Thyroid gland (tissue), 4 donors: ENCODE data around the gene MSH5. TPM values are rescaled to one million over a fixed set of nuclear protein-coding genes. Genes with fewer than 3 reads are reported as not detected.
"Not testable (repeated sequence)": the region's sequence is repeated elsewhere in the genome, so short reads cannot be mapped to it uniquely, and the experiment has no call there.

Source experiments
- DNase-seq, 2 donors: peaks; one replicate each; pipeline ENCODE4 v3.0.0-alpha.2; 2019
- H3K27ac ChIP-seq, 3 donors: fragments of 200-600 bp; sonication (generic); 1 replicate in 2 of 3; 2 replicates in 1 of 3; pipeline ENCODE4 v1.5.1; 2016 to 2019; ENCODE audit warnings: mild to moderate bottlenecking in 1 of 3, moderate library complexity in 1 of 3
- H3K27me3 ChIP-seq: fragments of 200-600 bp; sonication (generic); one replicate; pipeline ENCODE4 v1.5.1; 2019
- H3K36me3 ChIP-seq, 2 donors: fragments of 200-600 bp; sonication (generic); one replicate each; pipeline ENCODE4 v1.5.1; 2016 to 2019
- H3K4me1 ChIP-seq, 2 donors: fragments of 200-600 bp; sonication (generic); one replicate each; pipeline ENCODE4 v1.5.1; 2017 to 2019
- H3K4me3 ChIP-seq, 3 donors: fragments of 200-600 bp; sonication (generic); replicated peaks in 1 of 3; 1 replicate in 2 of 3; 2 replicates in 1 of 3; pipeline ENCODE4 v1.5.1; 2016; ENCODE audit warnings: mild to moderate bottlenecking in 1 of 3
- H3K9me3 ChIP-seq: fragments of 200-600 bp; sonication (generic); one replicate; pipeline ENCODE4 v1.5.1; 2017
- POLR2A ChIP-seq, 2 donors: fragments of 450-650 bp; IDR thresholded peaks; one replicate each; pipeline ENCODE4 v1.6.1; 2017; ENCODE audit warnings: antibody characterized with exemption in 2 of 2, mild to moderate bottlenecking in 2 of 2, moderate library complexity in 1 of 2
- WGBS, 2 donors: methylation state at CpG; one replicate each; pipeline ENCODE4 v1.1.5; 2017; 5-methylcytosine and 5-hydroxymethylcytosine counted together
- intact Hi-C: fragments of 100-400 bp; cut with DNase I; formaldehyde crosslinking; loops from one replicate; pipeline ENCODE4 v1.15.1; 2023
- total RNA-seq, 4 donors: library from RNA; depleted of rRNA; stranded (reverse); fragments of >200 nt; gene quantifications; one replicate each; pipeline ENCODE4 v1.2.3, GENCODE V29; 2016
- TF ChIP-seq, protein P1 (sequence below), 6 experiments: fragments of 200-600 bp in 3 of 6; fragments of 450-650 bp in 3 of 6; sonication (generic) in 3 of 6; IDR thresholded peaks; one replicate each; pipeline ENCODE4 v1.5.1; 2016 to 2019; ENCODE audit warnings: antibody characterized with exemption in 6 of 6, mild to moderate bottlenecking in 2 of 6, inconsistent platforms in 1 of 6, moderate library complexity in 1 of 6

Gene MSH5
- total RNA-seq, 4 donors from 2014 or later = 5.6 to 11.2 (median 7.2) TPM

DNA sequence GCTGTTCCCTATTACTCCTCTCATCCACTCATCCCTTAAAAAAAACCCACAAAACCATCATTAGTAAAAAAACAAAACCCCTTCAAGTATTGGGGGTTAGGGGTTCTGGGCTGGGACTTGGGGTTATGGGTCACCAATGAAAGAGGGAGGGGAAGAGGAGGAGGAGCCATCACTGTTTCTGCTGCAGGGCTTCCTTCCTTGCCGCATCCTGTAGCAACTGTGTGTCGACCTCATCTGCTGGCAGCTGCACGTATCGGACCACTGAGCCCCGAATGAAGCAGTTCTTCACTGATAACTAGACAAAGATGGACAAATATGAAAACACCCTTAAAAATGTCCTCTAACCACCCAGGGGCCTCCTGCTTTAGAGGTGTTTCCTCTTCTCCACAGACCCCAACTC lies 57.8 kb downstream of the MSH5 start:
- peaks cover 11 to 14% of the 10 kb centered on the region in 2 donors for H3K4me1 ChIP-seq
- no peaks in the 10 kb centered on the region for H3K27me3 ChIP-seq
- H3K36me3 ChIP-seq = no peaks in the 10 kb centered on the region
- intact Hi-C loops = no loop called here
- WGBS, 2 donors = 71 to 77% methylated on average over 5 of the region's 5 CpGs
- no peaks in the 10 kb centered on the region for H3K9me3 ChIP-seq
- peak overlapping the region in 2 of 3 donors; percentile 10 to 91 for H3K27ac ChIP-seq
- TF ChIP-seq, protein P1, sequence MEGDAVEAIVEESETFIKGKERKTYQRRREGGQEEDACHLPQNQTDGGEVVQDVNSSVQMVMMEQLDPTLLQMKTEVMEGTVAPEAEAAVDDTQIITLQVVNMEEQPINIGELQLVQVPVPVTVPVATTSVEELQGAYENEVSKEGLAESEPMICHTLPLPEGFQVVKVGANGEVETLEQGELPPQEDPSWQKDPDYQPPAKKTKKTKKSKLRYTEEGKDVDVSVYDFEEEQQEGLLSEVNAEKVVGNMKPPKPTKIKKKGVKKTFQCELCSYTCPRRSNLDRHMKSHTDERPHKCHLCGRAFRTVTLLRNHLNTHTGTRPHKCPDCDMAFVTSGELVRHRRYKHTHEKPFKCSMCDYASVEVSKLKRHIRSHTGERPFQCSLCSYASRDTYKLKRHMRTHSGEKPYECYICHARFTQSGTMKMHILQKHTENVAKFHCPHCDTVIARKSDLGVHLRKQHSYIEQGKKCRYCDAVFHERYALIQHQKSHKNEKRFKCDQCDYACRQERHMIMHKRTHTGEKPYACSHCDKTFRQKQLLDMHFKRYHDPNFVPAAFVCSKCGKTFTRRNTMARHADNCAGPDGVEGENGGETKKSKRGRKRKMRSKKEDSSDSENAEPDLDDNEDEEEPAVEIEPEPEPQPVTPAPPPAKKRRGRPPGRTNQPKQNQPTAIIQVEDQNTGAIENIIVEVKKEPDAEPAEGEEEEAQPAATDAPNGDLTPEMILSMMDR (IDR thresholded peaks at IDR 0.05) = no peak
- TF ChIP-seq POLR2A (IDR thresholded peaks at IDR 0.05) = no peak
- no peak overlapping the region for H3K4me3 ChIP-seq
- no peak for DNase-seq

DNA sequence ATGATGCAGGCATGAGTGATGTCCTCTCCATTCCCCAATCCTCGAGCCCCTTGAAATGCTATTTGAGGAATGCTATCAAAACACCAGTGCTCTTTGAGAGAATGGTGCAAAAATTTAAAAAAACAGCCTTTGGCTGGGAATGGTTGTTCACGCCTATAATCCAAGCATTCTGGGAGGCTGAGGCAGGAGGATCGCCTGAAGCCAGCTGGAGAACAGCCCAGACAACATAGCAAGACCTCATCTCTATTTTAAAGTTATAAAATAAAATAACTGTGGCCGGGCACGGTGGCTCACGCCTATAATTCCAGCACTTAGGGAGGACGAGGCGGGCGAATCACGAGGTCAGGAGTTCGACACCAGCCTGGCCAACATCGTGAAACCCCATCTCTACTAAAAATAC lies 60.0 kb downstream of the MSH5 start:
- DNase-seq = no peak
- Histone ChIP-seq H3K9me3 (no peaks in the 10 kb centered on the region), H3K4me3 (no peak overlapping the region), H3K4me1 (peaks cover 7 to 9% of the 10 kb centered on the region in 2 donors), H3K36me3 (no peaks in the 10 kb centered on the region), H3K27ac (no peak overlapping the region), H3K27me3 (no peaks in the 10 kb centered on the region)
- WGBS, 2 donors = 85 to 87% methylated on average over 12 of the region's 12 CpGs
- no peak for TF ChIP-seq POLR2A (IDR thresholded peaks at IDR 0.05)
- TF ChIP-seq, protein P1 (IDR thresholded peaks at IDR 0.05) = no peak
- intact Hi-C loops = no loop called here

DNA sequence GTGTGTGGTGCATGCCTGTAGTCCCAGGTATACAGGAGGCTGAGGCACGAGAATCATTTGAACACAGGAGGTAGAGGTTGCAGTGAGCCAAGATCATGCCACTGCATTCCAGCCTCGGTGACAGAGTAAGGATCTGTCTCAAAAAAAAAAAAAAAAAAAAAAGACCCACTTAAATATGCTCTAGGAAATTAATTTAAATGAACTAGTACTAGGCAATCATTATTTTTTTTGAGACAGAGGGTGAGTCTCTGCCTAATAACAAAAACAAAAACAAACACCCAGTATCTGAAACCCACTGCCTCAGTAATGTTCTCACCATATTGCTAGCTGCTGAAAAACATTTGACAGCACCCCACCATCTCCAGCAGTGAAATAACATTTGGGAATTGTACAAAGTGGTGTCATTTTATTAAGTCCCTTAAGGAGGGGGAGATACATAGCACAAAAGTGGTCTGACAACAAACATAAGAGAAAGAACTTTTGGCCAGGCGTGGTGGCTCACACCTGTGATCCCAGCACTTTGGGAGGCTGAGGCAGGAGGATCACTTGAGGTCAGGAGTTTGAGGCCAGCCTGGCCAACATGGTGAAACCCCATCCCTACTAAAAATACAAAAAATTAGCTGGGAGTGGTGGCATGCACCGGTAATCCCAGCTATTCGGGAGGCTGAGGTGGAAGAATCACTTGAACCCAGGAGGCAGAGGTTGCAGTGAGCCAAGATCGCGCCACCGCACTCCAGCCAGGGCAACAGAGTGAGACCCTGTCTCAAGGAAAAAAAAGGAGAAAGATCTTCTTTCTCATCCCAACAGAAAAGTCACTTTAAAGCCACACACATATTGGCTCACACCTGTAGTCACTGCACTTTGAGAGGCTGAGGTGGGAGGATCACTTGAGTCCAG lies 61.5 kb downstream of the MSH5 start:
- H3K4me1 ChIP-seq = peaks cover 6 to 13% of the 10 kb centered on the region in 2 donors
- intact Hi-C loops, DNase-seq, H3K4me3 ChIP-seq, H3K27ac ChIP-seq, H3K36me3 ChIP-seq, H3K27me3 ChIP-seq, H3K9me3 ChIP-seq: not testable (repeated sequence)
- 94 to 96% methylated on average over 8 of the region's 8 CpGs for WGBS, 2 donors

DNA sequence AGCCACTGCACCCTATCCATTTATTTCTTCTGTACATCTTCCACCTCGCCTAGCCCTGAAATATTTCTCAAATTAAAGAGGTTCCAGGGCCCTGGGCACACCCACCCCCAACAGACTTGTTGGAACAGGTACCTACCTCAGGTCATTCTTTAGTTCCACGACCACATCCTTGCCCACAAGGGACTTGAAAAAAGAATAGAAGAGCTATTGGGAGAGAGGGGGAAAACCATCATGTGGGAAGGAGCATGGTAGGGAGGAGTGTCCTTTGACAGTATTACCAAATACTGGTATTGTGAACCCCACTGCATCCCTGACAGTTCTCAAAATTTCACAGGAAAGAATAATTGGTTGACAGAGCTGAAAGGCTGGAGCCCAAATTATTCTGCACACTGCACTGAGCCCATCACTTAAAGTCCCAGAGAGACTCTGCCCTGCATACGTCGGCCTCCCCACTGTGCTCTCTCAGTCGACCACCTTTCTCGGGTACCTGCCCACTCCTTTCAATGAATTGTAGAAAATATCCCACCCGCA lies 66.2 kb downstream of the MSH5 start:
- TF ChIP-seq, protein P1 (IDR thresholded peaks at IDR 0.05) = no peak
- TF ChIP-seq POLR2A (IDR thresholded peaks at IDR 0.05) = no peak
- peaks cover 4 to 17% of the 10 kb centered on the region in 2 donors for H3K4me1 ChIP-seq
- DNase-seq = no peak
- H3K27ac ChIP-seq = peak overlapping the region; percentile 85 to 97 (median 93)
- H3K36me3 ChIP-seq = no peaks in the 10 kb centered on the region
- no peaks in the 10 kb centered on the region for H3K27me3 ChIP-seq
- 15 to 16% methylated on average over 7 of the region's 7 CpGs for WGBS, 2 donors
- no peaks in the 10 kb centered on the region for H3K9me3 ChIP-seq
- intact Hi-C loops = no loop called here
- peak overlapping the region; percentile 53 to 66 (median 57) for H3K4me3 ChIP-seq

DNA sequence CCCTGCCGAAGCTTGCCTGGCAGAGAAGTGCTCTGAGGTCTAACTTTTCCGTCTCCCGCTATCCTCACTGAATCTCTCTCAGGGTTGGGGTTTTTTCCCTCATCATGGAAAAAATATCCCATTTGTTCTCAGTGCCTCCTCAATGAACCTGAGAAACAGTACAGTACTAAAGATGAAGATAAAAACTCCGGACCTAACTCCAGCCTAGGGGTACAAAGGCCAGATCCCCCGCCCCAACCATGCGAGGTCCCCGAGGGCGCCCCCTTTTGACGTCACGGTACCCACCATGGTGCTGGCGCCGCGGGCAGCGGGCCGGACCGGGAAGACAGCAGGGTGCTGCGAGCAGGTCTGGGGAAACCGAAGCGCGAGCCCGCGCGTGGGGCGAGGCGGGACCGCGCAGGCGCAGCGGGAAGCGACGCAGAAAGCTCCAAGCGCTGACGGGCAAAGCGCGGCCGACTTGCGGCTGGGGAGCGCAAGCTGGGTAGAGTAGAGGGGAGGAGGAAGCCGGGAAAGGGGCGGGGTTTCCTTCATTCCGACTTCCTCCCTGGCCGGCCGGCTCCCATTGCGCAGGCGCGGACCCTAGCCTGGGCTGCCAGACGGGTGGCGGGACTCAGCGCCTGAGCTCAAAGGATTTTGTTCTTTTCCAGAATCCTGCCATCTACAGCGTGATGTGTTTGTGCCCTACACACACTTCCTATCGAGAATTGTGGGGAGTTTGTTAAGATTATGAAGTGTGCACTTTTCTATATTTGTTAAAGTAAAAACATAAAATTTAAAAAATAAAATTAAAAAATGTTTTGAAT lies 66.9 kb downstream of the MSH5 start, which contains the start of gene LSM2:
Gene LSM2, minus strand, starts transcription at position 497 of the 803 bp plus-strand sequence. Its CDS starts 209 bp downstream, at position 288.
- Histone ChIP-seq H3K36me3 (no peaks in the 10 kb centered on the region), H3K27ac (peak within 1 kb of the TSS; percentile 86 to 97 (median 93)), H3K4me3 (peak within 1 kb of the TSS; percentile 53 to 66 (median 57)), H3K4me1 (peaks cover 4 to 17% of the 10 kb centered on the region in 2 donors), H3K27me3 (no peaks in the 10 kb centered on the region), H3K9me3 (no peaks in the 10 kb centered on the region)
- intact Hi-C loops = no loop called here
- DNase-seq = peak; percentile 98
- TF ChIP-seq, protein P1 (IDR thresholded peaks at IDR 0.05) = peak in 3 of 6 experiments; percentile 3 to 24 (median 13)
- peak in 1 of 2 donors; percentile 97 for TF ChIP-seq POLR2A (IDR thresholded peaks at IDR 0.05)
- 1% methylated on average over 47 to 49 of the region's 51 CpGs for WGBS, 2 donors

DNA sequence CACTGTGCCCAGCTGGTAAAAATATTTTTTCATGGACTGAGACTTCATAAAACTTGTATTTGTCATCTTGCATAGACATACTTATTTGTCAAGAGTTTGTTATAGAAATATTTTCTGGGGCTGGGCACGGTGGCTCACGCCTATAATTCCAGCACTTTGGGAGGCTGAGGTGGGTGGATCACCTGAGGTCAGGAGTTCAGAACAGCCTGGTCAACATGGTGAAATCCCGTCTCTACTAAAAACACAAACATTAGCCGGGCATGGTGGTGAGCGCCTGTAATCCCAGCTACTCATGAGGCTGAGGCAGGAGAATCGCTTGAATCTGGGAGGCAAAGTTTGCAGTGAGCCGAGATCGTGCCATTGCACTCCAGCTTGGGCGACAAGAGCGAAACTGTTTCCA lies 68.8 kb downstream of the MSH5 start:
- DNase-seq, intact Hi-C loops, H3K36me3 ChIP-seq, H3K27me3 ChIP-seq, H3K27ac ChIP-seq, H3K4me3 ChIP-seq, H3K9me3 ChIP-seq: not testable (repeated sequence)
- WGBS, 2 donors = 92 to 94% methylated on average over 10 of the region's 10 CpGs
- H3K4me1 ChIP-seq = peaks cover 7 to 22% of the 10 kb centered on the region in 2 donors
